H1 (cell line): ENCODE results near the gene HOMER1. TPM values are rescaled to one million over a fixed set of nuclear protein-coding genes. Genes with fewer than 3 reads are reported as not detected.
A peak's percentile ranks its signal among the peaks of the same experiment; 100 is the strongest.

Experiments
- CTCF ChIA-PET: fragments of 300-600 bp; sonication (Branson Sonifier 250); formaldehyde crosslinking; loops from one replicate; lab custom pipeline; 2021; ENCODE audit not compliant: partially characterized antibody; lab: Charles Lee
- POLR2A ChIA-PET: fragments of 300-600 bp; sonication (Branson Sonifier 250); formaldehyde crosslinking; loops from one replicate; lab custom pipeline; 2021; ENCODE audit warnings: inconsistent platforms; ENCODE audit not compliant: partially characterized antibody; lab: Charles Lee
- DNase-seq, 2 experiments: peaks; one replicate each; pipeline versions ENCODE4 v3.0.0 to v3.0.0-alpha.2; 2010 to 2022; ENCODE audit warnings: low spot score in 2 of 2, low read depth in 1 of 2, mixed read lengths in 1 of 2
- FAIRE-seq: peaks from 2 replicates; lab custom pipeline; 2011; peaks lifted over from hg19 to GRCh38; lab: Jason Lieb, UNC
- H2AFZ ChIP-seq: 2 replicates; pipeline ENCODE4 v1.8.1; 2012; ENCODE audit warnings: low read length, inconsistent platforms
- H2AK5ac ChIP-seq: 2 replicates; pipeline ENCODE4 v1.6.1; 2013; ENCODE audit warnings: low read depth, low read length
- H2BK120ac ChIP-seq: replicated peaks from 2 replicates; pipeline ENCODE3; 2013; ENCODE audit warnings: low read depth, low read length, inconsistent platforms
- H2BK12ac ChIP-seq: 2 replicates; pipeline ENCODE4 v1.6.1; 2013; ENCODE audit warnings: low read depth, low read length
- H2BK15ac ChIP-seq: 2 replicates; pipeline ENCODE4 v1.6.1; 2013; ENCODE audit warnings: low read length
- H2BK20ac ChIP-seq: 2 replicates; pipeline ENCODE4 v1.6.1; 2013; ENCODE audit warnings: low read length
- H2BK5ac ChIP-seq: 2 replicates; pipeline ENCODE4 v1.6.1; 2013; ENCODE audit warnings: low read depth, low read length
- H3K14ac ChIP-seq: 2 replicates; pipeline ENCODE4 v1.6.1; 2013; ENCODE audit warnings: inconsistent platforms; ENCODE audit not compliant: insufficient read length
- H3K18ac ChIP-seq: 2 replicates; pipeline ENCODE4 v1.6.1; 2013; ENCODE audit warnings: low read length; ENCODE audit errors: extremely low read depth
- H3K23ac ChIP-seq: 2 replicates; pipeline ENCODE4 v1.6.1; 2013; ENCODE audit warnings: inconsistent platforms; ENCODE audit not compliant: insufficient read length
- H3K23me2 ChIP-seq: 2 replicates; pipeline ENCODE4 v1.6.1; 2013; ENCODE audit warnings: low read depth, low read length
- H3K27ac ChIP-seq: 2 replicates; pipeline ENCODE4 v1.6.1; 2011; ENCODE audit warnings: low read depth, low read length, inconsistent platforms
- H3K27me3 ChIP-seq, 4 experiments: replicated peaks in 1 of 4; 1 replicate in 1 of 4; 2 replicates in 3 of 4; pipeline versions ENCODE4 v1.6.1 to v1.8.1; 2011 to 2013; ENCODE audit warnings: low read length in 3 of 4, mild to moderate bottlenecking in 3 of 4, inconsistent platforms in 2 of 4, mixed read lengths in 2 of 4, moderate library complexity in 1 of 4; ENCODE audit not compliant: control insufficient read depth in 3 of 4, insufficient read depth in 3 of 4; ENCODE audit errors: extremely low read depth in 1 of 4
- H3K36me3 ChIP-seq, 4 experiments: 2 replicates each; pipeline versions ENCODE4 v1.6.1 to v1.8.1; 2011 to 2013; ENCODE audit warnings: mild to moderate bottlenecking in 4 of 4, low read length in 3 of 4, moderate library complexity in 2 of 4, control low read depth in 1 of 4, inconsistent platforms in 1 of 4; ENCODE audit not compliant: insufficient read depth in 4 of 4, control insufficient read depth in 2 of 4
- H3K4ac ChIP-seq: replicated peaks from 2 replicates; pipeline ENCODE3; 2013; ENCODE audit warnings: low read length, low read depth, mixed read lengths, inconsistent platforms; ENCODE audit not compliant: insufficient read length
- H3K4me1 ChIP-seq, 4 experiments: replicated peaks in 1 of 4; 1 replicate in 1 of 4; 2 replicates in 3 of 4; pipeline versions ENCODE4 v1.6.1 to v1.8.1; 2011 to 2013; ENCODE audit warnings: low read length in 3 of 4, inconsistent platforms in 2 of 4, mixed read lengths in 1 of 4; ENCODE audit not compliant: insufficient read depth in 4 of 4, control insufficient read depth in 3 of 4
- H3K4me2 ChIP-seq, 2 experiments: 2 replicates each; pipeline versions ENCODE4 v1.6.1 to v1.8.1; 2011 to 2013; ENCODE audit warnings: low read depth in 2 of 2, low read length in 2 of 2, control low read depth in 1 of 2, inconsistent platforms in 1 of 2, mild to moderate bottlenecking in 1 of 2; ENCODE audit not compliant: insufficient read depth in 1 of 2
- H3K4me3 ChIP-seq, 4 experiments: fragments of 200-600, 300-600 bp in 1 of 4; sonication (generic), shearing (Covaris generic), sonication (Bioruptor Twin) in 1 of 4; 2 replicates each; pipeline versions ENCODE4 v1.5.1 to v1.8.1; 2011 to 2016; ENCODE audit warnings: low read length in 4 of 4, low read depth in 3 of 4, control low read depth in 2 of 4, inconsistent platforms in 2 of 4, mild to moderate bottlenecking in 2 of 4, mixed read lengths in 1 of 4, moderate library complexity in 1 of 4; ENCODE audit not compliant: insufficient read depth in 2 of 4; ENCODE audit errors: extremely low read depth in 1 of 4
- H3K56ac ChIP-seq: replicated peaks from 2 replicates; pipeline ENCODE3; 2013; ENCODE audit warnings: low read depth, mild to moderate bottlenecking, mixed read lengths, low read length, inconsistent platforms; ENCODE audit not compliant: insufficient read length
- H3K79me1 ChIP-seq: 2 replicates; pipeline ENCODE4 v1.6.1; 2013; ENCODE audit warnings: low read depth, low read length, control low read depth
- H3K79me2 ChIP-seq, 2 experiments: 2 replicates each; pipeline versions ENCODE4 v1.6.1 to v1.8.1; 2012 to 2013; ENCODE audit warnings: low read length in 2 of 2, mild to moderate bottlenecking in 2 of 2, inconsistent platforms in 1 of 2; ENCODE audit not compliant: insufficient read depth in 2 of 2, control insufficient read depth in 1 of 2
- H3K9ac ChIP-seq, 4 experiments: replicated peaks in 1 of 4; 1 replicate in 1 of 4; 2 replicates in 3 of 4; pipeline versions ENCODE4 v1.6.1 to v1.8.1; 2011 to 2013; ENCODE audit warnings: low read depth in 3 of 4, low read length in 3 of 4, control low read depth in 2 of 4, mild to moderate bottlenecking in 2 of 4, moderate library complexity in 2 of 4, inconsistent platforms in 1 of 4; ENCODE audit errors: extremely low read depth in 1 of 4
- H3K9me3 ChIP-seq, 2 experiments: 2 replicates each; pipeline versions ENCODE4 v1.6.1 to v1.8.1; 2012 to 2013; ENCODE audit warnings: mild to moderate bottlenecking in 2 of 2, moderate library complexity in 2 of 2, control low read depth in 1 of 2, inconsistent platforms in 1 of 2, low read depth in 1 of 2, low read length in 1 of 2, mixed read lengths in 1 of 2; ENCODE audit not compliant: insufficient read depth in 2 of 2
- H4K20me1 ChIP-seq, 2 experiments: replicated peaks in 1 of 2; 2 replicates each; pipeline versions ENCODE3 to v1.8.1; 2011 to 2013; ENCODE audit warnings: inconsistent platforms in 2 of 2, low read length in 2 of 2, mild to moderate bottlenecking in 1 of 2; ENCODE audit not compliant: insufficient read depth in 2 of 2, control insufficient read depth in 1 of 2
- H4K5ac ChIP-seq: 2 replicates; pipeline ENCODE4 v1.6.1; 2013; ENCODE audit warnings: low read length, low read depth, mixed read lengths, inconsistent platforms; ENCODE audit not compliant: insufficient read length
- H4K8ac ChIP-seq: 2 replicates; pipeline ENCODE4 v1.8.0; 2013; ENCODE audit warnings: mild to moderate bottlenecking, moderate library complexity, low read length, inconsistent platforms; ENCODE audit not compliant: insufficient read depth; ENCODE audit errors: extremely low read depth
- H4K91ac ChIP-seq: replicated peaks from 2 replicates; pipeline ENCODE3; 2013; ENCODE audit warnings: low read length, mixed read lengths, inconsistent platforms; ENCODE audit not compliant: insufficient read length
- BACH1 ChIP-seq: IDR thresholded peaks from 2 replicates; pipeline ENCODE4 v1.6.1; 2012; ENCODE audit warnings: low read length, improper control_type of control experiment
- CBX8 ChIP-seq: fragments of 300-800, 300-1000 bp; sonication (generic); IDR thresholded peaks from 2 replicates; pipeline ENCODE4 v1.7.1; 2016; ENCODE audit warnings: low read depth, low read length, borderline replicate concordance
- CREB1 ChIP-seq: IDR thresholded peaks from 2 replicates; pipeline ENCODE4 v1.6.1; 2012; ENCODE audit warnings: inconsistent platforms
- CTBP2 ChIP-seq: IDR thresholded peaks from 2 replicates; pipeline ENCODE4 v1.7.0; 2011; ENCODE audit warnings: borderline replicate concordance, mild to moderate bottlenecking, moderate library complexity, mixed read lengths, low read length; ENCODE audit not compliant: insufficient read depth, insufficient read length
- E2F6 ChIP-seq: IDR thresholded peaks from 2 replicates; pipeline ENCODE4 v1.6.1; 2012; ENCODE audit warnings: inconsistent platforms
- KDM1A ChIP-seq: fragments of 200-600, 300-600 bp; sonication (generic); IDR thresholded peaks from 2 replicates; pipeline ENCODE4 v1.7.1; 2016; ENCODE audit warnings: mild to moderate bottlenecking, low read length, borderline replicate concordance
- NANOG ChIP-seq: IDR thresholded peaks from 2 replicates; pipeline ENCODE4 v1.6.1; 2011; ENCODE audit warnings: low read length, low read depth, mild to moderate bottlenecking, inconsistent platforms; ENCODE audit not compliant: insufficient read depth, poor library complexity, severe bottlenecking
- RNF2 ChIP-seq: fragments of 200-900, 300-1000 bp; sonication (generic); IDR thresholded peaks from 2 replicates; pipeline ENCODE4 v1.7.1; 2016; ENCODE audit warnings: borderline replicate concordance, low read depth, mild to moderate bottlenecking, antibody characterized with exemption, low read length; ENCODE audit not compliant: poor library complexity, severe bottlenecking; ENCODE audit errors: missing control alignments
- SIRT6 ChIP-seq: IDR thresholded peaks from one replicate; pipeline ENCODE4 v1.7.1; 2012; ENCODE audit warnings: low read length, inconsistent platforms
- TEAD4 ChIP-seq: IDR thresholded peaks from 2 replicates; pipeline ENCODE4 v1.6.1; 2012; ENCODE audit warnings: low read depth, low read length, inconsistent platforms, mixed read lengths
- WGBS, 2 experiments: shearing (Covaris generic) in 1 of 2; methylation state at CpG; one replicate each; pipeline versions ENCODE4 v1.1.6 to v1.1.7; 2013 to 2015; ENCODE audit warnings: low lambda C conversion rate in 2 of 2, mixed read lengths in 2 of 2, inconsistent platforms in 1 of 2, low coverage in 1 of 2, missing lambda C conversion rate in 1 of 2; ENCODE audit not compliant: insufficient replicate concordance in 2 of 2, insufficient coverage in 1 of 2, insufficient read length in 1 of 2; ENCODE audit errors: extremely low coverage in 1 of 2, missing lambda C conversion rate in 1 of 2; 5-methylcytosine and 5-hydroxymethylcytosine counted together
- polyA plus RNA-seq, 7 experiments: library from polyadenylated mRNA; depleted of rRNA in 3 of 7; stranded (reverse) in 5 of 7; unstranded in 2 of 7; fragments of >200 nt in 5 of 7; fragments of 200-250 nt in 2 of 7; gene quantifications; 1 replicate in 5 of 7; 2 replicates in 1 of 7; 4 replicates in 1 of 7; pipeline versions ENCODE4 v1.2.1 to v1.2.3, GENCODE V29; 2011 to 2013; ENCODE audit warnings: missing spikeins in 2 of 7, mixed read lengths in 2 of 7
- total RNA-seq: library from RNA; stranded (reverse); fragmentation: NEBNext Ultra II Directional; extraction: Animal tissue kit (Norgen Biotek cat#: 25700); gene quantifications from 2 replicates; pipeline ENCODE4 v1.2.1, GENCODE V29; 2021

The HOMER1 gene
- total and polyA plus RNA-seq, 2 of the 8 experiments (the other 6 are each of a cell fraction or from before 2014, with no cell fraction given) = 6.4 to 57.9 TPM

DNA sequence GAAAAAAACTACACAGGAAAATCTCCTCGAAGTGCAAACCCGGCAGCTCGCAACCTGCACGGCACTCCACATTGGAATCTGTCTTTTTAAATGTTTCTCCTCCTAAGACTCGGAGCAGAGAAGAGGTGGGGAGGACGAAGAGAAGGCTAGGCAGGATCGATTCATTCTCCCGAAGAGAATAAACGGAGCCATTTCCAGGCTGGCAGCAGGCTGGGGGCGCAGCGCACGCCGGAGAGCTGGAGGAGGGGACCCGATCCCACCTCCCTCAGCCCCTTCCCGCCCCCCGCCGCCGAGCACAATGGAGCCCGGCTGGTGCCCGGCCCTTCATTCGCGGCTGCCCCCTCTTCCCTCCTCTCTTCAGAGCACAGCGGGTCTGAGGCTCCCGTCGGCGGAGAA, 628 bp downstream of the HOMER1 start:
- Histone ChIP-seq H2BK20ac (no peak overlapping the region), H4K5ac (peak overlapping the region; percentile 78), H3K27ac (peak overlapping the region; percentile 97; the same call in 1 of the 2 replicates), H3K36me3 (no peaks in the 10 kb centered on the region), H2AK5ac (0 out of 2 replicates have a peak overlapping the region, but pooled peaks have one; percentile 10), H2AFZ (no peak overlapping the region), H3K79me2 (peaks cover 7 to 48% of the 10 kb centered on the region in 2 experiments; a peak in 3 of 4 replicates), H3K23me2 (peaks cover 5% of the 10 kb centered on the region), H3K18ac (peak overlapping the region; percentile 92), H3K9ac (peak overlapping the region; percentile 86 to 94 (median 88)), H2BK15ac (no peak overlapping the region), H3K4me2 (peak overlapping the region; percentile 76 to 82), H3K79me1 (0 out of 2 replicates have a peak, but pooled peaks cover 5% of the 10 kb centered on the region), H3K56ac (peak overlapping the region; percentile 62), H4K91ac (peak overlapping the region; percentile 75), H4K20me1 (peaks cover 13 to 24% of the 10 kb centered on the region in 2 experiments), H2BK5ac (peak overlapping the region; percentile 82; the same call in 1 of the 2 replicates), H4K8ac (peak overlapping the region; percentile 84; the same call in 1 of the 2 replicates), H3K4ac (no peak overlapping the region), H3K4me3 (peak overlapping the region; percentile 80 to 96 (median 92)), H2BK12ac (no peak overlapping the region), H3K14ac (no peak overlapping the region), H3K23ac (no peak overlapping the region), H2BK120ac (peak overlapping the region; percentile 58), H3K4me1 (peaks cover 6 to 14% (median 10%) of the 10 kb centered on the region in 4 experiments; a peak in 5 of 7 replicates), H3K9me3 (no peaks in the 10 kb centered on the region), H3K27me3 (no peaks in the 10 kb centered on the region)
- ChIA-PET POLR2A (interaction anchor here (1.0 to 6.2 kb wide), 21 partner anchors 11 to 1048 kb away, joined by 3 to 94 read pairs (median 4); partner anchors contain the start of genes JMY, TENT2 and THBS4), CTCF (interaction anchor here (0.7 to 1.0 kb wide), 2 partner anchors 31 to 44 kb away, joined by 3 read pairs; no protein-coding TSS in a partner anchor)
- peak in 1 of 2 experiments; percentile 80 for DNase-seq
- 0% methylated on average over 22 of the region's 26 CpGs; no CpG with 5 or more reads in 1 of the 2 experiments for WGBS, 2 experiments
- FAIRE-seq = no peak
- no peak for TF ChIP-seq SIRT6
- TF ChIP-seq E2F6 = no peak
- TF ChIP-seq KDM1A = no peak
- TF ChIP-seq NANOG = no peak
- no peak for TF ChIP-seq RNF2
- no peak for TF ChIP-seq TEAD4
- no peak for TF ChIP-seq BACH1
- TF ChIP-seq CREB1 = no peak; the same call in 1 of the 2 replicates
- TF ChIP-seq CBX8 = no peak
- TF ChIP-seq CTBP2 = no peak
